Measurements from ENCODE around the gene RS1.

The RS1 gene

GRCh38 chrX:18591834-18592233 lies 80.1 kb downstream of the RS1 start:
- DNase-seq (ENCODE audit: low read depth in 2 of 2), result no peak
- H3K4me3 ChIP-seq (replicated peaks in 1 of 2; ENCODE audit: low read depth in 2 of 2, low read length in 2 of 2), result no peak overlapping the region
- TF ChIP-seq CTCF (IDR thresholded peaks at IDR 0.05; ENCODE audit: low read depth, low read length), result no peak
